Choroid plexus epithelial cell (primary cell): ENCODE results near the gene ZNF608.

Experiments used
- DNase-seq: peaks from one replicate; pipeline ENCODE4 v3.0.0-alpha.2; 2010; ENCODE audit warnings: low read depth
- H3K4me3 ChIP-seq: 2 replicates; pipeline ENCODE4 v1.5.1; 2011; ENCODE audit warnings: low read depth, mild to moderate bottlenecking, control low read depth, low read length, moderate library complexity
- CTCF ChIP-seq: conservative IDR thresholded peaks from 2 replicates; pipeline ENCODE4 v1.5.1; 2011; ENCODE audit warnings: low read depth, mild to moderate bottlenecking, control low read depth, inconsistent platforms, low read length, moderate library complexity

Gene ZNF608

GRCh38 chr5:124755041-124755440, 8.6 kb upstream of the ZNF608 start:
- H3K4me3 ChIP-seq: no peak overlapping the region
- TF ChIP-seq CTCF: no peak
- DNase-seq: no peak

GRCh38 chr5:124754206-124754927, 7.9 kb upstream of the ZNF608 start:
- no peak for TF ChIP-seq CTCF
- no peak for DNase-seq
- no peak overlapping the region for H3K4me3 ChIP-seq

GRCh38 chr5:124752854-124753720, 6.6 kb upstream of the ZNF608 start:
- no peak for TF ChIP-seq CTCF
- no peak for DNase-seq
- no peak overlapping the region for H3K4me3 ChIP-seq

- no peak for TF ChIP-seq CTCF
- no peak for DNase-seq
- H3K4me3 ChIP-seq: no peak overlapping the region
Observed at GRCh38 chr5:124751031-124751430, 4.6 kb upstream of the ZNF608 start.

GRCh38 chr5:124748687-124749594, 2.5 kb upstream of the ZNF608 start:
- H3K4me3 ChIP-seq: peak overlapping the region; percentile 80
- TF ChIP-seq CTCF: no peak
- peak; percentile 96 for DNase-seq

- peak; percentile 51 for DNase-seq
- H3K4me3 ChIP-seq: peak overlapping the region; percentile 80
- TF ChIP-seq CTCF: no peak
Observed at GRCh38 chr5:124747791-124748686, 1.6 kb upstream of the ZNF608 start.
